CD14-positive monocyte (primary cell): ENCODE data around the gene ITGA4. TPM values are rescaled to one million over a fixed set of nuclear protein-coding genes. Genes with fewer than 3 reads are reported as not detected.

Experiments
- DNase-seq, 3 donors: peaks; one replicate each; pipeline ENCODE4 v3.0.0-alpha.2; 2011 to 2022
- H2AFZ ChIP-seq: 2 replicates; pipeline ENCODE4 v1.6.0; 2012; ENCODE audit warnings: mild to moderate bottlenecking, low read depth, low read length, inconsistent platforms; ENCODE audit not compliant: insufficient read depth, poor library complexity, severe bottlenecking
- H3K27ac ChIP-seq, 2 donors: 1 replicate in 1 of 2; 2 replicates in 1 of 2; pipeline ENCODE4 v1.5.1; 2012 to 2013; ENCODE audit warnings: low read length in 2 of 2, control low read depth in 1 of 2, inconsistent platforms in 1 of 2, low read depth in 1 of 2, mild to moderate bottlenecking in 1 of 2
- H3K27me3 ChIP-seq, 2 donors: one replicate each; pipeline versions ENCODE4 v1.6.0 to v1.6.1; 2011 to 2013; ENCODE audit warnings: low read length in 2 of 2; ENCODE audit not compliant: control insufficient read depth in 2 of 2, insufficient read depth in 2 of 2
- H3K36me3 ChIP-seq, 2 donors: replicated peaks in 1 of 2; 1 replicate in 1 of 2; 2 replicates in 1 of 2; pipeline versions ENCODE4 v1.5.1 to v1.6.1; 2012 to 2013; ENCODE audit warnings: low read length in 2 of 2, control low read depth in 1 of 2, inconsistent platforms in 1 of 2, mild to moderate bottlenecking in 1 of 2; ENCODE audit not compliant: insufficient read depth in 2 of 2, control insufficient read depth in 1 of 2
- H3K4me1 ChIP-seq, 2 donors: 1 replicate in 1 of 2; 2 replicates in 1 of 2; pipeline versions ENCODE4 v1.5.1 to v1.6.1; 2012 to 2013; ENCODE audit warnings: low read length in 2 of 2, control low read depth in 1 of 2, inconsistent platforms in 1 of 2, mild to moderate bottlenecking in 1 of 2, moderate library complexity in 1 of 2; ENCODE audit not compliant: insufficient read depth in 2 of 2, control insufficient read depth in 1 of 2
- H3K4me2 ChIP-seq: replicated peaks from 2 replicates; pipeline ENCODE3; 2012; ENCODE audit warnings: low read length, moderate library complexity, mild to moderate bottlenecking; ENCODE audit not compliant: poor library complexity, severe bottlenecking; ENCODE audit errors: extremely low read depth
- H3K4me3 ChIP-seq, 3 experiments: fragments of 200-600 bp in 1 of 3; sonication (generic) in 1 of 3; replicated peaks in 1 of 3; 1 replicate in 2 of 3; 2 replicates in 1 of 3; pipeline ENCODE4 v1.5.1; 2011 to 2013; ENCODE audit warnings: low read length in 3 of 3, mild to moderate bottlenecking in 3 of 3, control low read depth in 2 of 3, low read depth in 2 of 3, inconsistent platforms in 1 of 3, moderate library complexity in 1 of 3
- H3K79me2 ChIP-seq: 2 replicates; pipeline ENCODE4 v1.6.0; 2012; ENCODE audit warnings: mild to moderate bottlenecking, control low read depth, inconsistent platforms, low read length, moderate library complexity; ENCODE audit not compliant: insufficient read depth
- H3K9ac ChIP-seq: 2 replicates; pipeline ENCODE4 v1.6.0; 2017; ENCODE audit warnings: low read length, mild to moderate bottlenecking; ENCODE audit not compliant: insufficient read depth, poor library complexity, severe bottlenecking
- H3K9me3 ChIP-seq, 2 donors: replicated peaks in 1 of 2; 1 replicate in 1 of 2; 2 replicates in 1 of 2; pipeline versions ENCODE4 v1.5.1 to v1.6.1; 2012 to 2013; ENCODE audit warnings: low read length in 2 of 2, control low read depth in 1 of 2; ENCODE audit not compliant: control insufficient read depth in 1 of 2, insufficient read depth in 1 of 2
- H4K20me1 ChIP-seq: 2 replicates; pipeline ENCODE4 v1.6.0; 2012; ENCODE audit warnings: mild to moderate bottlenecking, low read length, control low read depth, moderate library complexity; ENCODE audit not compliant: insufficient read depth
- H3K27ac Mint-ChIP-seq, 7 donors: one replicate each; pipeline ENCODE4 v1.8.0; 2020; ENCODE audit warnings: mild to moderate bottlenecking in 7 of 7, mixed read lengths in 7 of 7, moderate library complexity in 6 of 7, inconsistent platforms in 2 of 7
- H3K27me3 Mint-ChIP-seq, 3 donors: one replicate each; pipeline ENCODE4 v1.8.0; 2021 to 2022; ENCODE audit warnings: low read depth in 3 of 3, mild to moderate bottlenecking in 3 of 3, mixed read lengths in 3 of 3, moderate library complexity in 3 of 3, inconsistent platforms in 1 of 3
- H3K36me3 Mint-ChIP-seq, 2 donors: one replicate each; pipeline ENCODE4 v1.8.0; 2020; ENCODE audit warnings: mixed read lengths in 2 of 2, inconsistent platforms in 1 of 2, mild to moderate bottlenecking in 1 of 2
- H3K4me1 Mint-ChIP-seq: one replicate; pipeline ENCODE4 v1.8.0; 2020; ENCODE audit warnings: mild to moderate bottlenecking, mixed read lengths
- H3K4me3 Mint-ChIP-seq, 2 donors: one replicate each; pipeline ENCODE4 v1.8.0; 2020; ENCODE audit warnings: mild to moderate bottlenecking in 2 of 2, mixed read lengths in 2 of 2, moderate library complexity in 1 of 2
- H3K9me3 Mint-ChIP-seq, 7 donors: one replicate each; pipeline ENCODE4 v1.8.0; 2020 to 2022; ENCODE audit warnings: mixed read lengths in 7 of 7, mild to moderate bottlenecking in 6 of 7, moderate library complexity in 6 of 7, inconsistent platforms in 2 of 7
- CTCF ChIP-seq: fragments of 200-600 bp; IDR thresholded peaks from one replicate; pipeline ENCODE4 v1.8.0; 2022; ENCODE audit warnings: antibody characterized with exemption, mild to moderate bottlenecking
- WGBS: methylation state at CpG from one replicate; pipeline ENCODE4 v1.1.5; 2013; ENCODE audit warnings: missing lambda C conversion rate; ENCODE audit not compliant: insufficient coverage; 5-methylcytosine and 5-hydroxymethylcytosine counted together
- intact Hi-C, 2 donors: fragments of 100-400 bp; cut with micrococcal nuclease; formaldehyde crosslinking; loops; one replicate each; pipeline versions ENCODE4 v1.15.0 to v1.15.1; 2023
- polyA plus RNA-seq, 3 donors: library from polyadenylated mRNA; depleted of rRNA in 1 of 3; unstranded in 2 of 3; stranded (reverse) in 1 of 3; fragments of 300-500 nt in 2 of 3; fragments of >200 nt in 1 of 3; fragmentation: Illumina TruSeq in 2 of 3; gene quantifications; 1 replicate in 2 of 3; 2 replicates in 1 of 3; pipeline ENCODE4 v1.2.3, GENCODE V29; 2012 to 2021

Gene ITGA4
- polyA plus RNA-seq, 3 donors = 66.1 to 97.3 (median 84.1) TPM

GRCh38 chr2:181526014-181526413 lies 68.8 kb downstream of the ITGA4 start:
- no peaks in the 10 kb centered on the region for H3K4me1 Mint-ChIP-seq
- H3K27me3 ChIP-seq = no peaks in the 10 kb centered on the region
- no peak for TF ChIP-seq CTCF
- H3K4me3 Mint-ChIP-seq = no peak overlapping the region
- H3K9ac ChIP-seq = no peak overlapping the region
- H3K79me2 ChIP-seq = no peaks in the 10 kb centered on the region
- H3K9me3 ChIP-seq = no peaks in the 10 kb centered on the region
- H2AFZ ChIP-seq = no peak overlapping the region
- no peak overlapping the region for H3K4me2 ChIP-seq
- no peak overlapping the region for H3K27ac ChIP-seq
- no peaks in the 10 kb centered on the region for H3K27me3 Mint-ChIP-seq
- H3K4me1 ChIP-seq = no peaks in the 10 kb centered on the region
- WGBS = no CpG with 5 or more reads among the region's 4 CpGs
- H3K36me3 ChIP-seq = peaks cover 97 to 100% of the 10 kb centered on the region in 2 donors
- H3K4me3 ChIP-seq = no peak overlapping the region
- H4K20me1 ChIP-seq = peaks cover 41% of the 10 kb centered on the region
- intact Hi-C loops = loop anchor here in 1 of 2 donors (10.0 kb wide), 1 partner anchor 1229 kb away; no protein-coding TSS in a partner anchor
- H3K27ac Mint-ChIP-seq = no peak overlapping the region
- DNase-seq = no peak
- H3K36me3 Mint-ChIP-seq = peaks cover 76 to 78% of the 10 kb centered on the region in 2 donors
- H3K9me3 Mint-ChIP-seq = no peaks in the 10 kb centered on the region

GRCh38 chr2:181527058-181527457 lies 69.9 kb downstream of the ITGA4 start:
- Histone ChIP-seq H4K20me1 (peaks cover 41% of the 10 kb centered on the region), H3K36me3 (peaks cover 97 to 100% of the 10 kb centered on the region in 2 donors), H3K9me3 (no peaks in the 10 kb centered on the region), H3K27me3 (no peaks in the 10 kb centered on the region), H3K9ac (no peak overlapping the region), H3K4me3 (no peak overlapping the region), H2AFZ (no peak overlapping the region), H3K79me2 (no peaks in the 10 kb centered on the region), H3K4me2 (no peak overlapping the region), H3K27ac (no peak overlapping the region), H3K4me1 (no peaks in the 10 kb centered on the region)
- WGBS = 100% methylated on average over 1 of the region's 6 CpGs
- DNase-seq = no peak
- H3K4me3 Mint-ChIP-seq = no peak overlapping the region
- no peaks in the 10 kb centered on the region for H3K9me3 Mint-ChIP-seq
- no peak for TF ChIP-seq CTCF
- H3K27ac Mint-ChIP-seq = peak overlapping the region in 1 of 7 donors; percentile 19
- H3K36me3 Mint-ChIP-seq = peaks cover 76 to 77% of the 10 kb centered on the region in 2 donors
- H3K4me1 Mint-ChIP-seq = no peaks in the 10 kb centered on the region
- H3K27me3 Mint-ChIP-seq = no peaks in the 10 kb centered on the region
- intact Hi-C loops = loop anchor here in 1 of 2 donors (10.0 kb wide), 1 partner anchor 1228 kb away; no protein-coding TSS in a partner anchor
